GM23338 (cell line): Measurements from ENCODE around the gene TRMT2A. TPM values are rescaled to one million over a fixed set of nuclear protein-coding genes. Genes with fewer than 3 reads are reported as not detected.

Experiments
- ATAC-seq: fragments of 200-7000 bp; cut with Tn5 transposase; 3 replicates; pipeline ENCODE4 v1.9.1; 2020
- DNase-seq: peaks from one replicate; pipeline ENCODE4 v3.0.0-alpha.2; 2015; ENCODE audit warnings: low spot score
- H2AFZ ChIP-seq: fragments of 200-600 bp; sonication (generic); 2 replicates; pipeline ENCODE4 v1.8.0; 2016; ENCODE audit warnings: antibody characterized with exemption, mild to moderate bottlenecking, moderate library complexity
- H3F3A ChIP-seq: fragments of 200-600 bp; sonication (generic); replicated peaks from 2 replicates; pipeline ENCODE4 v1.8.0; 2017; ENCODE audit warnings: antibody characterized with exemption, mixed run types, low read depth
- H3K27ac ChIP-seq: fragments of 200-600 bp; sonication (generic); 2 replicates; pipeline ENCODE4 v1.6.1; 2016; ENCODE audit warnings: low read depth
- H3K27me3 ChIP-seq: fragments of 200-600 bp; sonication (generic); 2 replicates; pipeline ENCODE4 v1.8.0; 2016; ENCODE audit warnings: mild to moderate bottlenecking, mixed run types, moderate library complexity; ENCODE audit not compliant: insufficient read depth
- H3K36me3 ChIP-seq: fragments of 200-600 bp; sonication (generic); 2 replicates; pipeline ENCODE4 v1.8.0; 2016; ENCODE audit warnings: mild to moderate bottlenecking; ENCODE audit not compliant: insufficient read depth
- H3K4me1 ChIP-seq: fragments of 200-600 bp; sonication (generic); 2 replicates; pipeline ENCODE4 v1.8.0; 2016; ENCODE audit warnings: mild to moderate bottlenecking, moderate library complexity; ENCODE audit not compliant: insufficient read depth
- H3K4me2 ChIP-seq: fragments of 200-600 bp; sonication (generic); 2 replicates; pipeline ENCODE4 v1.7.1; 2017; ENCODE audit warnings: mixed run types
- H3K4me3 ChIP-seq: fragments of 200-600 bp; sonication (generic); 2 replicates; pipeline ENCODE4 v1.6.1; 2016; ENCODE audit warnings: mixed run types
- H3K79me2 ChIP-seq: fragments of 200-600 bp; sonication (generic); replicated peaks from 2 replicates; pipeline ENCODE4 v1.8.0; 2017; ENCODE audit warnings: mild to moderate bottlenecking; ENCODE audit not compliant: insufficient read depth
- H3K9me2 ChIP-seq: fragments of 200-600 bp; sonication (generic); 2 replicates; pipeline ENCODE4 v1.8.0; 2017; ENCODE audit not compliant: insufficient read depth
- H4K20me1 ChIP-seq: fragments of 200-600 bp; sonication (generic); replicated peaks from 2 replicates; pipeline ENCODE4 v1.8.0; 2017; ENCODE audit warnings: mild to moderate bottlenecking; ENCODE audit not compliant: insufficient read depth
- H3K27ac Mint-ChIP-seq: 2 replicates; pipeline ENCODE4 v1.8.0; 2020; ENCODE audit warnings: inconsistent platforms, mild to moderate bottlenecking, moderate library complexity, mixed read lengths
- H3K27me3 Mint-ChIP-seq: 3 replicates; pipeline ENCODE4 v1.8.0; 2022; ENCODE audit warnings: low read depth, mild to moderate bottlenecking, moderate library complexity, mixed read lengths, inconsistent platforms; ENCODE audit not compliant: insufficient read depth, poor library complexity
- H3K36me3 Mint-ChIP-seq: 3 replicates; pipeline ENCODE4 v1.8.0; 2021; ENCODE audit warnings: low read depth, mild to moderate bottlenecking, inconsistent platforms, moderate library complexity, mixed read lengths
- H3K4me1 Mint-ChIP-seq: 3 replicates; pipeline ENCODE4 v1.8.0; 2020; ENCODE audit warnings: mild to moderate bottlenecking, inconsistent platforms, mixed read lengths
- H3K4me3 Mint-ChIP-seq: 3 replicates; pipeline ENCODE4 v1.8.0; 2021; ENCODE audit warnings: moderate library complexity, mild to moderate bottlenecking, inconsistent platforms, mixed read lengths
- H3K9me3 Mint-ChIP-seq: 3 replicates; pipeline ENCODE4 v1.8.0; 2020; ENCODE audit warnings: moderate library complexity, mild to moderate bottlenecking, inconsistent platforms, mixed read lengths
- CREB1 ChIP-seq: fragments of 250-450 bp; sonication (Bioruptor Pico); IDR thresholded peaks from 2 replicates; pipeline ENCODE4 v1.5.0; 2020; ENCODE audit warnings: low read depth, mild to moderate bottlenecking, moderate library complexity
- ETS1 ChIP-seq: IDR thresholded peaks from 2 replicates; pipeline ENCODE4 v1.6.1; 2016; ENCODE audit warnings: antibody characterized with exemption
- EZH2 ChIP-seq: fragments of 200-600 bp; sonication (generic); IDR thresholded peaks from one replicate; pipeline ENCODE4 v1.8.0; 2017; ENCODE audit warnings: antibody characterized with exemption, mild to moderate bottlenecking, low read depth; ENCODE audit not compliant: unreplicated experiment
- JUNB ChIP-seq: IDR thresholded peaks from one replicate; pipeline ENCODE4 v1.6.1; 2016; ENCODE audit warnings: antibody characterized with exemption; ENCODE audit not compliant: unreplicated experiment
- NANOG ChIP-seq: IDR thresholded peaks from 2 replicates; pipeline ENCODE4 v1.6.1; 2016; ENCODE audit warnings: antibody characterized with exemption, borderline replicate concordance
- POLR2AphosphoS5 ChIP-seq: IDR thresholded peaks from 2 replicates; pipeline ENCODE4 v1.6.1; 2016; ENCODE audit warnings: antibody characterized with exemption, low read depth
- REST ChIP-seq: IDR thresholded peaks from one replicate; pipeline ENCODE4 v1.6.1; 2018; ENCODE audit warnings: antibody characterized with exemption; ENCODE audit not compliant: unreplicated experiment
- STAT1 ChIP-seq: IDR thresholded peaks from one replicate; pipeline ENCODE4 v1.6.1; 2016; ENCODE audit warnings: antibody characterized with exemption; ENCODE audit not compliant: unreplicated experiment
- ZNF114 ChIP-seq: fragments of 250-450 bp; sonication (Bioruptor Pico); IDR thresholded peaks from 2 replicates; pipeline ENCODE4 v1.5.0; 2020; ENCODE audit warnings: mild to moderate bottlenecking, moderate library complexity
- ZNF331 ChIP-seq: fragments of 250-450 bp; sonication (Bioruptor Pico); IDR thresholded peaks from 2 replicates; pipeline ENCODE4 v1.5.0; 2020; ENCODE audit warnings: low read depth, mild to moderate bottlenecking, moderate library complexity
- polyA plus RNA-seq: library from polyadenylated mRNA; unstranded; fragments of >200 nt; fragmentation: Nextera tagmentation; extraction: Ambion mirVana; gene quantifications from 2 replicates; pipeline ENCODE4 v1.2.1, GENCODE V29; 2016
- total RNA-seq: library from RNA; depleted of rRNA; stranded (reverse); fragments of >200 nt; shearing (Covaris generic); gene quantifications from 2 replicates; pipeline ENCODE4 v1.2.3, GENCODE V29; 2014

Gene TRMT2A
- total and polyA plus RNA-seq, 2 experiments from 2014 or later = 41.3 to 61.3 TPM

GRCh38 chr22:20131597-20131858, 14.5 kb upstream of the TRMT2A start, which contains the start of gene ZDHHC8 (continued):
- TF ChIP-seq REST = no peak
- no peak for TF ChIP-seq JUNB
- no peak for TF ChIP-seq ETS1
- no peak for TF ChIP-seq EZH2
- no peak for TF ChIP-seq NANOG

GRCh38 chr22:20130731-20131596, 13.9 kb upstream of the TRMT2A start:
- Histone ChIP-seq H2AFZ (no peak overlapping the region; the same call in 1 of the 2 replicates), H3K27ac (peak overlapping the region; percentile 63; the same call in 1 of the 2 replicates), H3K4me2 (peak overlapping the region; percentile 88), H3K27me3 (no peaks in the 10 kb centered on the region), H3K36me3 (peaks cover 13% of the 10 kb centered on the region; the same call in 1 of the 2 replicates), H3K9me2 (no peaks in the 10 kb centered on the region), H3K79me2 (peaks cover 30% of the 10 kb centered on the region), H3K4me1 (no peaks in the 10 kb centered on the region; the same call in 1 of the 2 replicates), H3F3A (peaks cover 41% of the 10 kb centered on the region), H3K4me3 (peak overlapping the region; percentile 71), H4K20me1 (peaks cover 3% of the 10 kb centered on the region)
- peaks cover 26% of the 10 kb centered on the region for H3K36me3 Mint-ChIP-seq
- no peak overlapping the region for H3K27ac Mint-ChIP-seq
- DNase-seq (peak; percentile 88), ATAC-seq (peak; percentile 63)
- H3K4me1 Mint-ChIP-seq = peaks cover 2% of the 10 kb centered on the region; the same call in 1 of the 3 replicates
- TF ChIP-seq CREB1 (no peak), POLR2AphosphoS5 (peak; percentile 39; the same call in 1 of the 2 replicates)
- H3K9me3 Mint-ChIP-seq = no peaks in the 10 kb centered on the region
- H3K27me3 Mint-ChIP-seq = peaks cover 15% of the 10 kb centered on the region
- peak overlapping the region; percentile 67 for H3K4me3 Mint-ChIP-seq

- Mint-ChIP-seq H3K27me3 (peaks cover 15% of the 10 kb centered on the region), H3K9me3 (no peaks in the 10 kb centered on the region), H3K4me1 (peaks cover 2% of the 10 kb centered on the region; the same call in 1 of the 3 replicates), H3K36me3 (peaks cover 32% of the 10 kb centered on the region), H3K27ac (no peak overlapping the region), H3K4me3 (peak overlapping the region; percentile 67)
- Histone ChIP-seq H3K4me2 (peak overlapping the region; percentile 88), H3K4me1 (no peaks in the 10 kb centered on the region; the same call in 1 of the 2 replicates), H2AFZ (no peak overlapping the region; the same call in 1 of the 2 replicates), H3K27me3 (no peaks in the 10 kb centered on the region), H3K9me2 (no peaks in the 10 kb centered on the region), H4K20me1 (peaks cover 4% of the 10 kb centered on the region), H3K27ac (peak overlapping the region; percentile 63; the same call in 1 of the 2 replicates), H3K36me3 (peaks cover 13% of the 10 kb centered on the region; the same call in 1 of the 2 replicates), H3K4me3 (peak overlapping the region; percentile 71; the same call in 1 of the 2 replicates), H3F3A (peaks cover 44% of the 10 kb centered on the region), H3K79me2 (peaks cover 24% of the 10 kb centered on the region)
- TF ChIP-seq ZNF331 (CRISPR knock-in tag) (no peak), ZNF114 (CRISPR knock-in tag) (no peak), EZH2 (no peak), ETS1 (no peak), STAT1 (no peak), POLR2AphosphoS5 (no peak)
- ATAC-seq (peak; percentile 6), DNase-seq (no peak)
These were observed 13.3 kb upstream of the TRMT2A start for GRCh38 chr22:20130319-20130718.
